Vagina (tissue), 2 donors: ENCODE measurements around the gene ZNF655.

Experiments
- POLR2A ChIP-seq, 2 donors: fragments of 450-650 bp; IDR thresholded peaks; one replicate each; pipeline ENCODE4 v1.6.1; 2017; ENCODE audit warnings: antibody characterized with exemption in 2 of 2, mild to moderate bottlenecking in 2 of 2, moderate library complexity in 2 of 2
- TF ChIP-seq, protein P1 (sequence below), 3 experiments: fragments of 450-650 bp in 2 of 3; fragments of 200-600 bp in 1 of 3; sonication (generic) in 1 of 3; IDR thresholded peaks; one replicate each; pipeline ENCODE4 v1.5.1; 2017 to 2019; ENCODE audit warnings: antibody characterized with exemption in 3 of 3, mild to moderate bottlenecking in 2 of 3, moderate library complexity in 2 of 3

DNA sequence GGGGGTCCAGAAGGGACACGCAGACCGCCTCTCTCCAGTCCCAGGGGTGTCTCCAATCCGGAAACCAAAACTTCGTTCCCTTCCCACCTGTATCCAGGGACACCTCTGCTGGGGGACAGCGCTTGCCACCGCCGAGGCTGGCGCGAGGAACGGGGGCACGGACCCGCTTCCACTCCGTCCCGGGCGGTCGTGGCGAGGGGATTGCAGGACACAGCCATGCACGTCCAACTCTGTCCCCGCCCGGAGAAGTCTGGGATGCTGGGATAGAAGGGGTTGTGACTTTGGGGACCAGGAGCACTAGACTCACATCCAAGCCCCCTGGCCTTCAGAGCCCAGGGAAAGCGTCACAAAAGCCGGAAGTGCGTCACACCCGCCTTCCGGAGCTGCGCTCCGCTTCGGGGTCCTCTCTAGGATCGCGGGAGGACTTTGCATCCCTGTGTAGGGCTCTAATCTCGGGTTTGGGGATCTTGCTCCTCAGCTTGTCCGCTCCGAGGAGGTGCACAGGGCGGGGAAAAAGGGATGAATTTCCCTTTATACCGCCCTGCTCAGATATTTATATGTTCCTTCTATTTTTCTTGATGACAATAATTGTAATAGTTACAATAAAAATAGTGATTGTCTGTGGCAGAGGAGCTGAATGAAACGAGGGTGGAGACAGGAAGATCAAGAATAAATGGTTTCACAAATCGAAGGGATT lies 6.5 kb upstream of the ZNF655 start, which contains the start of gene FAM200A:
- TF ChIP-seq POLR2A (IDR thresholded peaks at IDR 0.05), result peak in 1 of 2 donors; percentile 71
- TF ChIP-seq, protein P1, sequence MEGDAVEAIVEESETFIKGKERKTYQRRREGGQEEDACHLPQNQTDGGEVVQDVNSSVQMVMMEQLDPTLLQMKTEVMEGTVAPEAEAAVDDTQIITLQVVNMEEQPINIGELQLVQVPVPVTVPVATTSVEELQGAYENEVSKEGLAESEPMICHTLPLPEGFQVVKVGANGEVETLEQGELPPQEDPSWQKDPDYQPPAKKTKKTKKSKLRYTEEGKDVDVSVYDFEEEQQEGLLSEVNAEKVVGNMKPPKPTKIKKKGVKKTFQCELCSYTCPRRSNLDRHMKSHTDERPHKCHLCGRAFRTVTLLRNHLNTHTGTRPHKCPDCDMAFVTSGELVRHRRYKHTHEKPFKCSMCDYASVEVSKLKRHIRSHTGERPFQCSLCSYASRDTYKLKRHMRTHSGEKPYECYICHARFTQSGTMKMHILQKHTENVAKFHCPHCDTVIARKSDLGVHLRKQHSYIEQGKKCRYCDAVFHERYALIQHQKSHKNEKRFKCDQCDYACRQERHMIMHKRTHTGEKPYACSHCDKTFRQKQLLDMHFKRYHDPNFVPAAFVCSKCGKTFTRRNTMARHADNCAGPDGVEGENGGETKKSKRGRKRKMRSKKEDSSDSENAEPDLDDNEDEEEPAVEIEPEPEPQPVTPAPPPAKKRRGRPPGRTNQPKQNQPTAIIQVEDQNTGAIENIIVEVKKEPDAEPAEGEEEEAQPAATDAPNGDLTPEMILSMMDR (IDR thresholded peaks at IDR 0.05), result no peak
